Ureter (tissue), 1 donor: ENCODE results near the gene BICD1. TPM values are rescaled to one million over a fixed set of nuclear protein-coding genes. Genes with fewer than 3 reads are reported as not detected.
"Not testable (repeated sequence)": the region's sequence is repeated elsewhere in the genome, so short reads cannot be mapped to it uniquely, and the experiment has no call there.

Experiments used
- DNase-seq: peaks from one replicate; pipeline ENCODE4 v3.0.0-alpha.2; 2020; ENCODE audit warnings: low spot score
- total RNA-seq: library from RNA; stranded (reverse); gene quantifications from one replicate; pipeline ENCODE4 v1.2.4, GENCODE V29; 2023
- donor health status: DM: yes; HTN: yes; CAD: no.

BICD1 gene
- total RNA-seq, result 32.9 TPM

DNA sequence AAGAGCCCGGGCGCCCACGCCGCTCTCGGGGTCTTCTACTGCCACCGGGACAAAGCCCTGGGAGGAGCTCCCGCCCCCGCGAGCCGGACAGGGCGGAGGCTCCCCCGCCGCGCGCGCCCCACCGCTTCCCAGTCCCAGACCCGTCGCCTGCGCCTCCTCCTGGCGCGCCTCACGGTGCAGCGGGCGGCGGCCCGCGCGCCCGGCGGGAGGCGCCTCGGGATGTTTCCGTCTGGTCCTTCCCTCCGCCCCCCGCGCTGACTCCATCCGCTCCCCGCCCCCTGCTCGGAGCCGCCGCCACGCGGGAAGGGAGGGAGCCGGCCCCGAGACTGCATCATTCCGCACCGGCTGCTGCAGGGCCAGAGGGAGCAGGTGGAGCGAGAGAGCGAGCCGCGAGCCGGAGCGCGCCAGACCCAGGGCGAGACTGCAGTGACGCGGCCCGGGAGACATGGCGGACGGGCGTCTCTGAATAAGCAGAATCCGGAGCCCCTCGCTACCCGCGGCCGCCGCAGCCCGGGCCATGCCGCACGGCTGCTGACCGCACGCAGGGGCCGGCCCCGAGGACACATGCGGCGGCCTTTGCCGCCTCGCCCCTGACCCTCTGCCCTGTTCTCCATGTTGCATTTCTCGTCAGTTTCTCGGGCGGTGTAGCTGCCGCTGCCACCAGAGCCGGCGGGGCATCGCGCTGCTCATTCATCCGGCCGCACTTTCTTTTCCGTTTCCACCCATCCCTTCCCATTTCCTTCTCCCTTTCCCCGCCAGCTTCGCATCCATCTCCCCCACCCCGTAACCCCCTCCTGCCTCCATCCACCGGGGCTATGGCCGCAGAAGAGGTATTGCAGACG is at the start of gene BICD1:
BICD1 (plus strand) TSS at position 331 of the 842 bp plus-strand sequence; CDS start at position 816, 485 bp downstream.
- peak; percentile 89 for DNase-seq

DNA sequence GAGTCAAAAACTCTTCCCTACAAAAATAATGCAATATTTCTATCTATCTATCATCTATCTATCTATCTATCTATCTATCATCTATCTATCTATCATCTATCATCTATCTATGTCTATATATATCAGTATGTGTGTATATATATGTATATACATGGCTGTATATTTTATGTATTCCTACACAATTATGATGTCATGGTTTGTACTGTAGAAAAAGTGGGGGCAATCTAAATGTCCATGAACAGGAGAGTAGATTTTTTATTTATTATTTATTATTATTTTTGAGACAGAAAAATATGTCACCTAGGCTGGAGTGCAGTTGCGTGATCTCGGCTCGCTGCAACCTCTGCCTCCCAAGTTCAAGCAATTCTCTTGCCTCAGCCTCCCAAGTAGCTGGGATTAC is 45.6 kb upstream of the BICD1 start:
- no peak for DNase-seq

DNA sequence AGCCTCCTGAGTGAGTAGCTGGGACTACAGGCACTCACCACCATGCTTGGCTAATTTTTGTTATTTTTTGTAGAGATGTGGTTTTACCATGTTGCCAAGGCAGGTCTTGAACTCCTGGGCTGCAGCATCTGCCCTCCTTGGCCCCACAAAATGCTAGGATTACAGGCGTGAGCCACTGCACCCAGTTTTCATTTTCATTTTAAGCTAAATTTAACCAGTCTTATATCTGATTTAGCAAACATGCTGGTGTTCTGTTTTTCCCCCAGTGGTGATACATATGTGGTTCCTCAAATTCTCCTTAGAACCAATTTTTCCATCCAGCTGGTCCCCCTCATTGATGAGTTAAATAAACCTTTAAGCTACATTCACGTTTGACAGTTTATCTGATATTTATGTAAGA is 43.8 kb upstream of the BICD1 start:
- no peak for DNase-seq

DNA sequence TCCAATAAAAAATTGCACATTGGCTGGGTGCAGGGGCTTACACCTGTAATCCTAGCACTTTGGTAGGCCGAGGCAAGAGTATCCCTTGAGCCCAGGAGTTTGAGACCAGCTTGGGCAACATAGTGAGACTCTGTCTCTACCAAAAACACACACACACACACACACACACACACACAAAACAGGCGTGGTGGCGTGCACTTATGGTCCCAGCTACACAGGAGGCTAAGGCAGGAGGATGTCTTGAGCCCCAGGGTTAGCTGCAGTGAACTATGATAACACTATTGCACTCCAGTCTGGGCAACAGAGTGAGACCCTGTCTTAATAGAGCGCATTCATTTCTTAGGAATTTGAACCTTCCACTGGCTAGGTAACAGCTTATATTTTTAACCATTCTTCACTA is 42.9 kb upstream of the BICD1 start:
- DNase-seq, result no peak

DNA sequence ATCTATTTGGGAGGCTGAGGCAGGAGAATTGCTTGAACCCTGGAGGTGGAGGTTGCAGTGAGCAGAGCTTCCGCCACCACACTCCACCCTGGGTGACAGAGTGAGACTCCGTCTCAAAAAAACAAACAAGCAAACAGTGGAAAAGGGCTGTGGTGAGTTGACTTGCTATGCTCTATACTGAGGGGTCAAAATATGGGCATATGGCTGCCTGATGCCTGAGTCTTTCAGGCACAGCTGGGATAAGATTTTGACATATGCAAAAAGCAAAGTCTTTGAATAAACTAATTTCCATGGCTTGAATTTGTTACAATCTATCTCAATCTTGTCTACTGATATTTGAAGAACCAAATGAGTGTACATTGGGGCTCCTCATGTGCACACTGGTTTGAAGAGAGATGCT is 40.4 kb upstream of the BICD1 start:
- DNase-seq, result no peak

DNA sequence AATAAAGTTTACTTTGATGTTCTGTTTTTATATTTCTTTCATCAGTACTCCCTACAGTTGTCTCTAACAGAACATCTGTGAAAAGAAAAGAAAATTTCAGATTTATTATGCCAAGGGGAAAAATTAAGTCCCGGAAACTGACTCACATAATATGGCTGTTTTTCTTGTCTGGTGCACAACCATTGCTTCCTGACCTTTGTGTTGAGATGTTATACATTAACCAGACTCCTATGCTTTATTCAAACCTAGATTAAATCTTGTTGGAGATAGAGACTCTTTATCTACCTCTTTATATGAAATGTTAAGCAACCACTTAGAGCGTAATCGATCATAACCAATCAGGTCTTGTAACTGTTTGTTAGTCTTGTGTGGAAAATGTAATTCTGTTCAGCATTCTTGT is 37.6 kb upstream of the BICD1 start:
- no peak for DNase-seq

DNA sequence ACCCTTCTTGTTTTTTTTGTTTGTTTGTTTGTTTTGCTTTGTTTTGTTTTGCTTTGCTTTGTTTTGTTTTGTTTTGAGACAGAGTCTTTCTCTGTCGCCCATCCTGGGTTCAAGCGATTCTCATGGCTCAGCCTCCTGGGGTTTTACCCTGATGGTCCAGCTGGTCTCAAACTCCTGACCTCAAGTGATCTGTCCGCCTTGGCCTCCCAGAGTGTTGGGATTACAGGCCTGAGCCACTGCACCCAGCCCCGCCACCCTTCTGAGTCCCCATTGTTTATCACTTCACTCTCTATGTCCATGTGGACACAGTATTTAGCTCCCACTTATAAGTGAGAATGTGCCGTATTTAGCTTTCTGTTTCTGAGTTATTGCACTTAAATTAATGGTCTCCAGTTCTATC is 36.9 kb upstream of the BICD1 start:
- DNase-seq, result no peak

DNA sequence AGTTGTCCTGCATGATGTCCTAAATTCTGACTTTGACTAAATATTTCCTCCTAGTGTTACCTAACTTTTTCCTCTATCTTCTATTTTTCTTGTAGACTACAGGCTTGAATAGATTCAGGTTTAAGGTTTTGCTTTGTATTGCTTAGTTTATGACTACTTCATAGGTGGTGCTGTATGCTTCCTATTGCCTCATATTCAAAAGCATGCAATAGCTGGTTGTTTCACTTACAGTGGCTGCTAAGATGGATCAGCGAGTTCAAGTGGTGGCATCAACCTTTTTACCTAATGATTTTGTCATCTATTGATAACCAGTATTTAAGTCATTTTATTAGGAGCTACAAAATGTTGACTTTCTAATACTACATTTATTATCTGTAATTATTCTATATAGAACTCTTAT is 36.3 kb upstream of the BICD1 start:
- DNase-seq, result no peak

DNA sequence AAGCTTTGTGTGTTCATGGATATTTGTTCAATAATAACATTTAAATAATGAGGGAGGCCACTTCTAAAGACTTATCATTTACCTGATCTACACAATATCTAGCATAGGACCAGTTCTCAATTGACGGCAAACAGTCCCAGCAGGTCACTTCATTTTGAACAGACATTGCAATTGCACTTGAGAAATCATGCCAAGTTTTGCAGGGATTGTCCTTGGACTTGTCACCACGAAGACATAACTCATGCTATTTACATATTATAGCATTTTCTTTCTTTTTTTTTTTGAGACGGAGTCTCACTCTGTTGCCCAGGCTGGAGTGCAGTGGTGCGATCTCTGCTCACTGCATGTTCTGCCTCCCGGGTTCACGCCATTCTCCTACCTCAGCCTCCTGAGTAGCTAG is 34.5 kb upstream of the BICD1 start:
- no peak for DNase-seq

DNA sequence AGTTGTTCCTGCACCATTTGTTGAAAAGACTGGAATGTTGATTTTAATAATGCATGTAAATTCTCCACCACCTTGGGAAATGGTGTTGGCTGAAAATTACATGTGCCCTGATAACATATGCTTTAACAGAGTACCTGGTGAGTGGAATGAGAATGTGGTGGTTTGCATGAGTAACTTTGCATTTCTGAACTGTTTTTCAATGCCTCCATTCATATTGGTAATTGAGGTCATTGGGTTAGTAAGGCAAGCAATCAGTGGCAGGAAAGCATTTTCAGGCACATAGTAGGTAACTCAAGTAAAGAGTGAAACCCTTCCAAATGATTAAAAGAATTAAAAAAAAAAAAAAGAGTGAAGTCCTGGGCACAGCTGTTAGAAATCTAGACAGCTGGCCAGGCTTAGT is 32.2 kb upstream of the BICD1 start:
- DNase-seq, result no peak

DNA sequence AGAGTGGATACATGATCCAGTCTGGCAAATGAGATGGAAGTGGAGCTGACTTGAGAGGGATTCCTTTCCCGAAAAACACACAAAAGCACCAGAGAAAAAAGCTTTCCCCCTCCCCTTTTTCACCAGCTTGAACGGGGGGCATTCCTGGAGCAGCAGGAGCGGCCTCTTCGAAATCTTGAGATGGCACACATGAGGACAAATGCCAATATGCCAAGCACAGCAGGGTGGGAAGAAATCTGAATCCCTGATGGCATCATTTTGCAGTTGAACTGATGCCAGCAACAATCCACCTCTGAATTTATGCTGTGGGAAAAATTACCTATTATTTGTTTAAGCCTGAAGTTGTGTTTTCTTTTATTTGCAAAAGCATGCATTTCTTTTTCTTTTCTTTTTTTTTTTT is 29.7 kb upstream of the BICD1 start:
- no peak for DNase-seq

DNA sequence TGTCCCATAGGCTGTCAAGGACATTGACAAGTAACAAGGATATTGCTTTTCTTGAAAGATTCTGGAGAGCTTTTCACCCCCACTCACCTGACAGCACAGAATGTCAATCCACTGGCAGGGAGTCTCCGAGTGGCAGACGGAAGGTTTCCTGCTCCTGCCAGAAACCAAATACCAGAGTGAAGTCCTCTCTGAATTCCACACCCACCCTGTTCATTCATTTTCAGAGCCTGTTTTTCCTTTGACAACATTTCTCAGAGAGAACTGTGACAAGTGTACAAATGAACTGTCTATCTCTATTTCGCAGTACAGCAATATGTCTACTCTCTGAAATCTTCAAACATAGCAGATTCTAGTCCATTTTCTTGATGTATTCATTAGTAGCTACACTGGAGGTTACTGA is 26.2 kb upstream of the BICD1 start:
- DNase-seq, result no peak

DNA sequence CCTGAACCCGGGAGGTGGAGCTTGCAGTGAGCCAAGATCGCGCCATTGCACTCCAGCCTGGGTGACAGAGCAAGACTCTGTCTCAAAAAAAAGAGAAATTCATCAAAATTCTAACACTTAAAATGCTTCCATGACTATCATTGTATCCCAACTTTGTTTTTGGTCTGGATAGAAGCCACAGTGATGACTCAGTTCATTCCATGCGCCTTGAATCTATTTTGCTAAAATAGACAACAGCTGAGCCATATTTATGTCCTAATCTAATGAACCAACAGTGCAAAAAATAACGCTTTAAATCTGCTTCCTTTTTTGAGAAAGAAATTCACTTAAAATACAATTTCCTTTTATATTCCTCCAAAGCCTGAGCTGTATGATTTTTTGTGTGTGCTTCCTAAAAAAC is 23.2 kb upstream of the BICD1 start:
- DNase-seq, result no peak

DNA sequence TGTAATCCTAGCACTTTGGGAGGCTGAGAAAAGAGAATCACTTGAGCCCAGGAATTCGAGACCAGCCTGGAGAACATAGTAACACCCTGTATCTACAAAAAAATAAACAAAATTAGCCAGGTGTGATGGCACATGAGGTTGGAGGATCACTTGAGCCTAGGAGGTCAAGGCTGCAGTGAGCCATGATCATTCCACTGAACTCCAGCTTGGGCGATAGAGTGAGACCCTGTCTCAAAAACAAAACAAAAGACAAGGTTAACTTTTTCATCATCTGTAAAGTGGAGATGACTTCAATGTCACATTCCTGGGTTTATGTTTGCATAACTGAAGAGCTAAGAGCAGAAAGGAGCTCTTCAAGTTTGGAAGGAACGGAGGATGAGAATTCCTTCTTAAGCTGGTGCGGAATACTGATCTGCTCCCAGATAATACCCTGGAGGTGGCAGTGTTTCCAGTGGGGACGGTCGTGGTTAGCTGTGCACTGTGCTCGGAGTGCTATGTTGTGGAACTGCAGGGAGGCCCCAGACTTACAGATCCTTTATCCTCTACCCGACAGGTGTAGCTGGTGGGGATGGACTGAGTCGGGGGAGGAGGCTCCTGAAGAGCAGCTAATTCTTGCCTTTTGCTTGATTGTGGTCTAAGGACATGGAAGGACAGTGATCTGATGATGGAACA is 22.5 kb upstream of the BICD1 start:
- DNase-seq, result no peak

DNA sequence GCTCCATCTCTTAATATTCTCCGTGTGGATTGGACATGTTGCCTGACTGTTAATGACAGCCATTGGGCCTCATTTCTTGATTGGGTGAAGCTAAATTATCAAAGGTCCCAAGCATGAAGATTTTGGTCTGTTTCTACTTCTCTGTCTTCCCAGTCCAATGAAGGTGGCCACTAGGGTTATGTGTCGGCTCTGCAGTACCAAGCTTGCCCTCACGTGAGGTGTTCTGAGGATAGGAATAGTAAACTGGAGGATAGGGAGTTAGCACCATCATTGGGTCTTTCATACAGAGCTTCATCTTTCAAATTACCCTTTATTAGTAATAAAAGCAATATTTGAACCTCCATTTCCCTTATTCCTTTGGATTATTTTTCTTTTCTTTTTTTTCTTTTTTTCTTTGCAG is 21.9 kb upstream of the BICD1 start:
- DNase-seq, result no peak

DNA sequence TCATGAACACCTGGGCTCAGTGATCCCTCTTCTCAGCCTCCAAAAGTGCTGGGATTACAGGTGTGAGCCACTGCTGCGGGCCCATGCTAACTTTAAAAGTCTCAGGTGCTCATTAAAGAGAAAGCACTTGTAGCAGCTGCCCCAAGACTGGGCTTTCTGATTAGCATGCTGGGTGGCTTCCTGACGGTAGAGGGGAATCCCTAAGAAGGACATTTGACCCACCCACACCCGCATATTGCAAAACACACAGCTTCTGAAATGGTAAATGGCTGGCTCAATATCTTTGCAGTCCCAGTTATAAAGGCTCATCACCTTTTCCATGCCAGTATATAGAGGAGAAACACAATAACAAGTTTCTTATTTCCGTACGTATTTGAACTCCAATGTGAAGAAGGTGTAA is 19.3 kb upstream of the BICD1 start:
- DNase-seq, result no peak

DNA sequence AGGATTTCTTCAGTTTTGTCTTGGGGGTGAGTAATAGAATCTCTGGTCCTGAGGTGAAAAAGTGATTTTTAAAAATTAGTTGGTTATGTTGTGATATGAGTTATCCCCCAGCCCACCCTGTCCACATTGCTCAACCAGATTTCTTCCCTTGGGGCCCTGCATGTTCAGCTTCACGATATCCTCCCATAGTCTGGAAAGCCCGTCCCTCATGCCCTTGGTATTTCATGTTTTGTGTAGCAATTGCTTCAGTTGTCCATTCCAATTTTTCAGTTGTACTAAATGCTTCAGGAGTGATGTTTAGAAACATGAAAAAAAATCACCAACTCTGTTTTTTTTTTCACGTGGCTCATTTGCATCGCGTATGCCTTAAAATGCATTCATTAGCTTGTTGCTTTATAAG is 17.5 kb upstream of the BICD1 start:
- no peak for DNase-seq

DNA sequence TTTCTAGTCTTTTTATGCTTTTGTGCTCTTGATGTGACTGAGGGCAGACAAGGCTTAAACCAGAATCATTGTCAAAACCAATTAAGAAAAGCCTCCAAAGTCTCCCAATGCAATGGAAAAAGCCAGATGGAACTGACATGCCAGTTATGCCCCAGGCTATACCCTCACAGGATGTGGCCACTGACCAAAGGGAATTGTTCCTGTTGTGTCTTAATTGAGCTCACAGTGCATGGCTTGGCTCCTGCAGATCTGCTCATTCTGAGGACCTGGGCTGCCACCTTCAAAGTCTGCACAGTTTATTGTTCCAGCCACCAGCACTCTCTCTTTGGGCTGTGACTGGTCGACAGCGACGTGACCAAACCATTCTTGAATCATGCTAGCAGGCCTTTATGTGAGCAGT is 17.1 kb upstream of the BICD1 start:
- no peak for DNase-seq

DNA sequence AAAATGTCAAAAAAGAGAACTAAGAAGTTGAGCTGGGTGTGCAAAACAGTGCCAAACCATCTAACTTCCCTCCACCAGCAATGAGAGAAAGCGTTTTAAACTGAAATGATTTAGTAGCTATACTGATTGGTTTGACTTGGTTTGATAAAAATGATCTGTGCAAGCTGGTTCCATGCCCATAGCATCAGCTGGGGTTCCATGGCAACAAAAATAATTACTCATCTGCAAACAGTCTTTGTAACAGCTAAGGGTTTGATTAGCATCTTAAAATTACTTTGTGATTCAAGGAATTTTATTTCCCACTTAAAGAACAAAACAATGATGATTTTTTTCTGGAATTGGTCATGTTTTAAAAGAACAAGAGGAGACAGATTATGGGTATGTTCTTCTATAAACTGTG is 15.0 kb upstream of the BICD1 start:
- no peak for DNase-seq

DNA sequence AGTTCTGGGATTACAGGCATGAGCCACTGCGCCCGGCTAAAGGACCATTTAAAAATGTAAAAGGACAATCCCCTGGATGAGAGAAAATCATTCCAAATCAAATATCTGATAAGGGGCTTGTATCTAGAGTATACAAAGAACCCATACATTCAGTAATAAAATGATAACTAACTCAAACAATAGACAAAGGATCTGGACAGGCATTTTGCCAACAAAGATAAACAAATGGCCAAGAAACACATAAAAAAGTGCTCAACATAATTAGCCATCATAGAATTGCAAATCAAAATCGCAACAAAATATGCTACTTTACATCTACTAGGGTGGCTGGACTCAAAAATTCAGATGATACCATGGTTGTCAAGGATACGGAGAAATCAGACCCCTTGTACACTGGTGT is 8.5 kb upstream of the BICD1 start:
- no peak for DNase-seq

DNA sequence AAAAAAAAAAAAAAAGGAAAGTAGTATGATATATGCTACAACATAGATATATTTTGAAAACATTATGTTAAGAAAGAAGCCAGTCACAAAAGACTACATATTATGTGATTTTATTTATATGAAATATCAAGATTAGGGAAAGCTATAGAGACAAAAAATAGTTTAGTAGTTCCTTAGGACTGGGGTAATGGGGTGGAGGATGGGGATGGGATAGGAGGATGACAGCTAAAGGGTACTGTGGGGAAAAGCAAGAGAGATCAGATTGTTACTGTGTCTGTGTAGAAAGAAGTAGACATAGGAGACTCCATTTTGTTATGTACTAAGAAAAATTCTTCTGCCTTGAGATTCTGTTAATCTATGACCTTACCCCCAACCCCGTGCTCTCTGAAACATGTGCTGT is 7.4 kb upstream of the BICD1 start:
- not testable (repeated sequence) for DNase-seq

DNA sequence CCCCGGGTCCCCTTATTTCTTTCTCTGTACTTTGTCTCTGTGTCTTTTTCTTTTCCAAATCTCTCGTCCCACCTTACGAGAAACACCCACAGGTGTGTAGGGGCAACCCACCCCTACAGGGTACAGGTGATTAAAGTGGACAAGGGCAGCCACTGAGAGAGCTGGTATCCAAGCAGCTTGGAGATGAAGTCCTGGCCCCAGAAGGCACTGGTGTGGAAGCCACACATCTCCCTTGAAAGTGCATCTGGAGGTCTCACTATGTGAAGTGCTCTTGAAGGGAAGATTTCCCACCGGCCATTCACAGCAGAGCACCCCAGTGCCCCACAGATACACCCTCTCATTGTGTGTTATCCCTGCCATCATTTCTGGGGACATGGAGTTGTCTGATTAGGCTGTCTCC is 6.3 kb upstream of the BICD1 start:
- DNase-seq, result no peak

DNA sequence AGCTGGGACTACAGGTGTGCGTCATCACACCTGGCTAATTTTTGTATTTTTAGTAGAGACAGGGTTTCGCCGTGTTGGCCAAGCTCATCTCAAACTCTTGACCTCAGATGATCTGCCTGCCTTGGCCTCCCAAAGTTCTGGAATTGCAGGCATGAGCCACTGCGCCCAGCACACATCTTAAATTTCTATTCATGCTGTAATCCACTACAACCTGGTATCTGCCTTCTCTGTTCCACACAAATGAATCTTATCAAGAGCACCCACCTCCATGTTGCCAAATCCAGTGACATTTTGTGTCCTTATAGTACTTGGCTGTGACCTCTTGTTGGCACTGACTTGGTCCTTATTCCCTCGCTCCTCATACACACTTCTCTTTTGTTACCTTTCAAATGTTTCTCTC is 5.8 kb upstream of the BICD1 start:
- DNase-seq, result no peak

DNA sequence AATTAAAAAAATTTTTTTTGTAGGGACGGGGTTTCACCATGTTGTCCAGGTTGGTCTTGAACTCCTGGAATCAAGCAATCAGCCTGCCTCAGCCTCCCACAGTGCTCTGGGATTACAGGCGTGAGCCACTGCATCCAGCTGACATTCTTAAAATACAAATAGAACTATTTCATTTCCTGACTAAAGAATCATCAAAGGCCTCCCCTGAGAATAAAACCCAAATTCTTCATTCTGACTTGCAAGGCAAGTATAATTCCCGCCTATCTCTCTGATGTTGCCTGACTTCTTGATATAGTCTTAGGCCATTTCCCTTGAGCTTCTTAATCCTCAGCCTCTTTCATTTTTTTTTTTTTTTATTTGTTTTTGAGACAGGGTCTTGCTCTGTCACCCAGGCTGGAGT is 4.4 kb upstream of the BICD1 start:
- no peak for DNase-seq
